OCI-LY7 (cell line): ENCODE results near the gene EGFLAM. TPM values are rescaled to one million over a fixed set of nuclear protein-coding genes. Genes with fewer than 3 reads are reported as not detected.

Experiments used
- BruUV-seq: library from RNA; stranded (reverse); fragments of 400-500 nt; replicated peaks from 2 replicates; lab custom pipeline; 2021; lab: Mats Ljungman, UMichigan
- CTCF ChIA-PET: fragments of 300-600 bp; sonication (Branson Sonifier 250); formaldehyde crosslinking; loops from one replicate; lab custom pipeline; 2022; ENCODE audit warnings: antibody characterized with exemption; ENCODE audit not compliant: unreplicated experiment; lab: Charles Lee
- POLR2A ChIA-PET: fragments of 300-600 bp; sonication (Branson Sonifier 250); formaldehyde crosslinking; loops from one replicate; lab custom pipeline; 2022; ENCODE audit warnings: antibody characterized with exemption; lab: Charles Lee
- DNase-seq: peaks from one replicate; pipeline ENCODE4 v3.0.0-alpha.2; 2015; ENCODE audit warnings: low spot score
- H2AFZ ChIP-seq: fragments of 200-600 bp; sonication (generic), shearing (Covaris generic); 2 replicates; pipeline ENCODE4 v1.6.1; 2014; ENCODE audit warnings: mild to moderate bottlenecking, antibody characterized with exemption, low read length, moderate library complexity
- H3K27ac ChIP-seq: fragments of 200-600 bp; sonication (generic); 2 replicates; pipeline ENCODE4 v1.5.1; 2014; ENCODE audit warnings: mixed run types, low read depth, mild to moderate bottlenecking, moderate library complexity, low read length, inconsistent platforms; ENCODE audit not compliant: poor library complexity, severe bottlenecking
- H3K36me3 ChIP-seq: fragments of 200-600 bp; sonication (generic); 2 replicates; pipeline ENCODE4 v1.6.1; 2014; ENCODE audit warnings: mild to moderate bottlenecking, antibody characterized with exemption, low read length, moderate library complexity, mixed read lengths; ENCODE audit not compliant: insufficient read depth
- H3K4me1 ChIP-seq: fragments of 200-600 bp; sonication (generic); 2 replicates; pipeline ENCODE4 v1.5.1; 2014; ENCODE audit warnings: mild to moderate bottlenecking, low read length; ENCODE audit not compliant: insufficient read depth, poor library complexity, severe bottlenecking
- H3K4me2 ChIP-seq: fragments of 200-600 bp; sonication (generic); 2 replicates; pipeline ENCODE4 v1.6.1; 2014; ENCODE audit warnings: mild to moderate bottlenecking, low read length
- H3K4me3 ChIP-seq: fragments of 200-600 bp; sonication (generic); 2 replicates; pipeline ENCODE4 v1.5.1; 2014; ENCODE audit warnings: mild to moderate bottlenecking, low read depth, low read length; ENCODE audit not compliant: poor library complexity, severe bottlenecking
- H3K79me2 ChIP-seq: fragments of 200-600 bp; sonication (generic); 2 replicates; pipeline ENCODE4 v1.6.1; 2016; ENCODE audit warnings: low read depth, mild to moderate bottlenecking, low read length, moderate library complexity, mixed read lengths; ENCODE audit not compliant: insufficient read depth
- H3K9me2 ChIP-seq: fragments of 200-600 bp; sonication (generic); 2 replicates; pipeline ENCODE4 v1.6.1; 2016; ENCODE audit warnings: mild to moderate bottlenecking, low read length, mixed read lengths; ENCODE audit not compliant: insufficient read depth
- H3K9me3 ChIP-seq: fragments of 200-600 bp; sonication (generic); 2 replicates; pipeline ENCODE4 v1.6.1; 2014; ENCODE audit warnings: mild to moderate bottlenecking, mixed run types, low read length, mixed read lengths
- H4K20me1 ChIP-seq: fragments of 200-600 bp; sonication (generic); 2 replicates; pipeline ENCODE4 v1.6.1; 2014; ENCODE audit warnings: mild to moderate bottlenecking, antibody characterized with exemption, low read length, moderate library complexity, mixed read lengths; ENCODE audit not compliant: insufficient read depth
- EZH2phosphoT487 ChIP-seq: fragments of 200-600 bp; sonication (generic); IDR thresholded peaks from 2 replicates; pipeline ENCODE4 v1.6.1; 2018; ENCODE audit warnings: low read depth, borderline replicate concordance, mild to moderate bottlenecking, mixed run types, antibody characterized with exemption, low read length, moderate library complexity, mixed read lengths
- intact Hi-C: fragments of 100-400 bp; cut with micrococcal nuclease; formaldehyde crosslinking; loops from one replicate; pipeline ENCODE4 v1.10.0; 2022; ENCODE audit not compliant: unreplicated experiment
- total RNA-seq, 2 experiments: library from RNA; depleted of rRNA in 1 of 2; stranded (reverse); fragments of >200 nt in 1 of 2; shearing (Covaris generic) in 1 of 2; gene quantifications; 2 replicates each; pipeline ENCODE4 v1.2.3, GENCODE V29; 2014 to 2022
- TF ChIP-seq, protein P1 (sequence below): fragments of 200-600 bp; sonication (generic); conservative IDR thresholded peaks from 2 replicates; pipeline ENCODE4 v1.5.1; 2014; ENCODE audit warnings: mild to moderate bottlenecking, antibody characterized with exemption, low read length, moderate library complexity, mixed read lengths

The EGFLAM gene
- total RNA-seq, 2 experiments from 2014 or later = not detected

DNA sequence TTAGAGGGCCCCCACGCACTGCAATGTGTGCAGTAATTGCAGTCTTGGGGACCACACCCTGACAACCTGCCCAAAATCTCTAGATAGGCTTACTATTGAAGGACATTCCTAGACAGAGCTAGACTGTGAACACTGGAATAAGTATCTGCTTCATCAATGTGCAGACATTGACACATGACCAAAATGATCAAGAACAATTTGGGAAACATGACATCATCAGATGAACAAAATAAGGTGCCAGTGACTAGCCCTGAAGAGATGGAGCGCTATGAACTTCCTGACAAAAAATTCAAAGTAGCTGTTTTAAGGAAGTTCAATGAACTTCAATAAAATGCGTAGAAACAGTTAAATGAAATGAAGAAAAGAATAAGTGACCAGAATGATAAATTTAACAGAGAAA lies 15.3 kb downstream of the EGFLAM start:
- no peak for DNase-seq
- H3K9me2 ChIP-seq = no peaks in the 10 kb centered on the region
- CTCF ChIA-PET = no interaction called here
- H3K9me3 ChIP-seq = no peaks in the 10 kb centered on the region
- H3K27ac ChIP-seq = no peak overlapping the region
- intact Hi-C loops = no loop called here
- H3K4me2 ChIP-seq = no peak overlapping the region
- TF ChIP-seq, protein P1, sequence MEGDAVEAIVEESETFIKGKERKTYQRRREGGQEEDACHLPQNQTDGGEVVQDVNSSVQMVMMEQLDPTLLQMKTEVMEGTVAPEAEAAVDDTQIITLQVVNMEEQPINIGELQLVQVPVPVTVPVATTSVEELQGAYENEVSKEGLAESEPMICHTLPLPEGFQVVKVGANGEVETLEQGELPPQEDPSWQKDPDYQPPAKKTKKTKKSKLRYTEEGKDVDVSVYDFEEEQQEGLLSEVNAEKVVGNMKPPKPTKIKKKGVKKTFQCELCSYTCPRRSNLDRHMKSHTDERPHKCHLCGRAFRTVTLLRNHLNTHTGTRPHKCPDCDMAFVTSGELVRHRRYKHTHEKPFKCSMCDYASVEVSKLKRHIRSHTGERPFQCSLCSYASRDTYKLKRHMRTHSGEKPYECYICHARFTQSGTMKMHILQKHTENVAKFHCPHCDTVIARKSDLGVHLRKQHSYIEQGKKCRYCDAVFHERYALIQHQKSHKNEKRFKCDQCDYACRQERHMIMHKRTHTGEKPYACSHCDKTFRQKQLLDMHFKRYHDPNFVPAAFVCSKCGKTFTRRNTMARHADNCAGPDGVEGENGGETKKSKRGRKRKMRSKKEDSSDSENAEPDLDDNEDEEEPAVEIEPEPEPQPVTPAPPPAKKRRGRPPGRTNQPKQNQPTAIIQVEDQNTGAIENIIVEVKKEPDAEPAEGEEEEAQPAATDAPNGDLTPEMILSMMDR = no peak
- no peak for TF ChIP-seq EZH2phosphoT487
- no peaks in the 10 kb centered on the region for H3K79me2 ChIP-seq
- no peaks in the 10 kb centered on the region for H4K20me1 ChIP-seq
- POLR2A ChIA-PET = no interaction called here
- H3K36me3 ChIP-seq = no peaks in the 10 kb centered on the region
- H2AFZ ChIP-seq = no peak overlapping the region
- H3K4me1 ChIP-seq = no peaks in the 10 kb centered on the region
- BruUV-seq = no TSS peak
- H3K4me3 ChIP-seq = no peak overlapping the region

DNA sequence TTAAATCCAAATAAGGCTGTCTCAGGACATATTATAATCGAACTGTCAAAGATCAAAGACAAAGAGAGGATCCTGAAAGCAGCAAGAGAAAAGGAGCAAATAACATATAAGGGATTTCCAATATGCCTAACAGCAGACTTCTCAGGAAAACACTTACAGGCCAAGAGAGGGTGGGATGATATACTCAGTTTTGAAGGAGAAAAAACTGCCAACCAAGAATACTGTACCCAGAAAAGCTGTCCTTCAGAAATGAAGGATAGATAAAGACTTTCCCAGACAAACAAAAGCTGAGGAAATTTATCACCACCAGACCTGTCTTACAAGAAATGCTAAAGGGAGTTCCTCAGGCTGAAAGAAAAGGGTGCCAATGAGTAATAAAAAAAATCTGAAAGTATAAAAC lies 16.0 kb downstream of the EGFLAM start:
- DNase-seq = no peak
- Histone ChIP-seq H2AFZ (no peak overlapping the region), H3K9me3 (no peaks in the 10 kb centered on the region), H3K4me2 (no peak overlapping the region), H3K4me3 (no peak overlapping the region), H3K36me3 (no peaks in the 10 kb centered on the region), H3K79me2 (no peaks in the 10 kb centered on the region), H3K4me1 (no peaks in the 10 kb centered on the region), H4K20me1 (no peaks in the 10 kb centered on the region), H3K9me2 (no peaks in the 10 kb centered on the region), H3K27ac (no peak overlapping the region)
- no peak for TF ChIP-seq EZH2phosphoT487
- TF ChIP-seq, protein P1 = no peak
- POLR2A ChIA-PET = no interaction called here
- no TSS peak for BruUV-seq
- intact Hi-C loops = no loop called here
- CTCF ChIA-PET = no interaction called here

DNA sequence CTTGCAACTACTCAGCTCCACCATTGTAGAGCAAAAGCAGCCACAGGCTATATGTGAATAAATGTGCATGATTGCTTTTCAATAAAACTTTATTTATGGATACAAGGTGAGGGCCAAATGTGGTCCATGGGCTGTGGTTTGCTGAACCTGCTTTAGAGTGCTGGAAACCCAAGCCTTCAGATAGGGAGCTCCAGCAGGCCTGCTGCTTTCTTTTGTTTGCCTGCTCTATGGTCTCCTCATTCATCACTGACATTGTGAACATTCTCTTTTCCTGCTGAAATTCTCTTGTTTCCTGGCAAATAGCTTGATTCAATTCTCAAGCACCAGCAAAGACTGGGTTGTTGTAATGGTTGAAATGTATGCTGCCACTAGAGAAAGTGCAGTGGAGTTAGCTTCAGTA lies 26.0 kb downstream of the EGFLAM start:
- TF ChIP-seq, protein P1 = no peak
- TF ChIP-seq EZH2phosphoT487 = no peak
- DNase-seq = no peak
- H3K27ac ChIP-seq = no peak overlapping the region
- BruUV-seq = no TSS peak
- H2AFZ ChIP-seq = no peak overlapping the region
- H3K9me3 ChIP-seq = no peaks in the 10 kb centered on the region
- no peak overlapping the region for H3K4me2 ChIP-seq
- H3K79me2 ChIP-seq = no peaks in the 10 kb centered on the region
- CTCF ChIA-PET = no interaction called here
- H4K20me1 ChIP-seq = no peaks in the 10 kb centered on the region
- intact Hi-C loops = no loop called here
- no peak overlapping the region for H3K4me3 ChIP-seq
- H3K4me1 ChIP-seq = no peaks in the 10 kb centered on the region
- H3K9me2 ChIP-seq = no peaks in the 10 kb centered on the region
- no peaks in the 10 kb centered on the region for H3K36me3 ChIP-seq
- POLR2A ChIA-PET = interaction anchor here (0.8 kb wide), 1 partner anchor 585 kb away, joined by 3 read pairs; no protein-coding TSS in a partner anchor
